ENCODE data around the gene MAPKAPK3.

MAPKAPK3 gene

GRCh38 chr3:50633230-50633790 lies 16.4 kb downstream of the MAPKAPK3 start:
- TF ChIP-seq YY1 (IDR thresholded peaks at IDR 0.05; ENCODE audit: low read depth) (no peak), TAF1 (IDR thresholded peaks at IDR 0.05; ENCODE audit: low read depth) (no peak), EGR1 (IDR thresholded peaks at IDR 0.05) (no peak), NFIC (IDR thresholded peaks at IDR 0.05) (no peak)

GRCh38 chr3:50635066-50635465 lies 18.1 kb downstream of the MAPKAPK3 start:
- TF ChIP-seq CEBPB (IDR thresholded peaks at IDR 0.05): no peak
- no peak for TF ChIP-seq REST (IDR thresholded peaks at IDR 0.05; ENCODE audit: low read depth)
- TF ChIP-seq NFIC (IDR thresholded peaks at IDR 0.05): no peak
- TF ChIP-seq RAD21 (IDR thresholded peaks at IDR 0.05; ENCODE audit: low read depth): no peak

GRCh38 chr3:50637011-50637410 lies 20.1 kb downstream of the MAPKAPK3 start:
- TF ChIP-seq TCF12 (IDR thresholded peaks at IDR 0.05; ENCODE audit: low read depth) (no peak), NFIC (IDR thresholded peaks at IDR 0.05) (no peak), TAF1 (IDR thresholded peaks at IDR 0.05; ENCODE audit: low read depth) (no peak)

DNA sequence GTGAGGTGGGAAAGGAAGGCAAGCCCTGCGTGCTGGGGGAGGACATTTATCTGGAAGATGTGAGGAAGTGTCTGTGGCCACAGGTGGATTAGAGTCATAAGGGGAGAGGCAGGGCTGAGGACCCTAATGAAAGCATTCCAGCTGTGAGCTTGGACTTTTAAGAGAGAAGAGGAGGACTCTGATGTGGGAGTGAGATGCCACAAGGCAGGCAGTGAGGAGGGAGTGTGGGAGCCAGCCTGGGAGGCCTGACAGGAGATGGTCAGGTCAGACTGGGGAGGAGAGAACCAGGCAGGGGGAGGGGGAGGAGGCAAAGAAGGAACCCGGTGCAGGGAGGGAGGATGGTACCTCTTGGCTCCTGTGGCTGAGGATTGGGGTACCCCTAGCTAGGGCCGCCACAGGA lies 21.0 kb downstream of the MAPKAPK3 start:
- TF ChIP-seq TAF1 (IDR thresholded peaks at IDR 0.05; ENCODE audit: low read depth): no peak
- TF ChIP-seq CEBPB (IDR thresholded peaks at IDR 0.05): no peak
- TF ChIP-seq FOXM1 (IDR thresholded peaks at IDR 0.05; ENCODE audit: borderline replicate concordance, low read depth): no peak
- no peak for TF ChIP-seq REST (IDR thresholded peaks at IDR 0.05; ENCODE audit: low read depth)
- TF ChIP-seq, protein P1, sequence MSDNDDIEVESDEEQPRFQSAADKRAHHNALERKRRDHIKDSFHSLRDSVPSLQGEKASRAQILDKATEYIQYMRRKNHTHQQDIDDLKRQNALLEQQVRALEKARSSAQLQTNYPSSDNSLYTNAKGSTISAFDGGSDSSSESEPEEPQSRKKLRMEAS (IDR thresholded peaks at IDR 0.05): no peak
- TF ChIP-seq EGR1 (IDR thresholded peaks at IDR 0.05): no peak
- no peak for TF ChIP-seq ZBTB7A (IDR thresholded peaks at IDR 0.05; ENCODE audit: low read depth)
- no peak for TF ChIP-seq CREB1 (IDR thresholded peaks at IDR 0.05; ENCODE audit: low read depth)
- no peak for TF ChIP-seq EP300 (IDR thresholded peaks at IDR 0.05; ENCODE audit: borderline replicate concordance)
- TF ChIP-seq, protein P2, sequence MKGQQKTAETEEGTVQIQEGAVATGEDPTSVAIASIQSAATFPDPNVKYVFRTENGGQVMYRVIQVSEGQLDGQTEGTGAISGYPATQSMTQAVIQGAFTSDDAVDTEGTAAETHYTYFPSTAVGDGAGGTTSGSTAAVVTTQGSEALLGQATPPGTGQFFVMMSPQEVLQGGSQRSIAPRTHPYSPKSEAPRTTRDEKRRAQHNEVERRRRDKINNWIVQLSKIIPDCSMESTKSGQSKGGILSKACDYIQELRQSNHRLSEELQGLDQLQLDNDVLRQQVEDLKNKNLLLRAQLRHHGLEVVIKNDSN (IDR thresholded peaks at IDR 0.05): no peak

DNA sequence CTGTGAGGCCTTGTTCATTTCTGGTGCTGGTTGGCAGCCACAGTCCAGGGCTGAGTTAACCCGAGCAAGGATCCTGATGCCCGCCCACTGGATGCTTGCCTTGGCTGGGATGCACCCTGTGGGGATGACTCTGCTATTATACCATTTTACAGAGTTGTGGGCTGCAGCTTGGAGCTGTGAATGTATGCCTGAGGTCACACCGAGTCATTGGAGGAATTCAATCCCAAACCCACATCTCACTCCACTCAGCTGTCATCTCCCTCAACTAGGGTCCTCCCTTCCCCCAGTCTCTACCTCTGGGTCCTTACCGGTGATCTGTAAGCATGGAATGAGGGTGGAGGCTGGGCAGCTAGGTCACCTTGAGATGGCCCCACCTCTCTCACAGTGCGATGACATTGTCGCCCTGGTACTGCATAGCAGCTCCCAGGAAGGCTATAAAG lies 22.1 kb downstream of the MAPKAPK3 start:
- TF ChIP-seq EGR1 (IDR thresholded peaks at IDR 0.05) (no peak), FOXM1 (IDR thresholded peaks at IDR 0.05; ENCODE audit: borderline replicate concordance, low read depth) (no peak), YY1 (IDR thresholded peaks at IDR 0.05; ENCODE audit: low read depth) (no peak), TEAD4 (IDR thresholded peaks at IDR 0.05) (no peak), RAD21 (IDR thresholded peaks at IDR 0.05; ENCODE audit: low read depth) (no peak), EP300 (IDR thresholded peaks at IDR 0.05; ENCODE audit: borderline replicate concordance) (no peak), ZBTB7A (IDR thresholded peaks at IDR 0.05; ENCODE audit: low read depth) (no peak), CEBPB (IDR thresholded peaks at IDR 0.05) (no peak), TCF12 (IDR thresholded peaks at IDR 0.05; ENCODE audit: low read depth) (no peak), TAF1 (IDR thresholded peaks at IDR 0.05; ENCODE audit: low read depth) (no peak), REST (IDR thresholded peaks at IDR 0.05; ENCODE audit: low read depth) (no peak)
- TF ChIP-seq, protein P2 (IDR thresholded peaks at IDR 0.05): no peak
- TF ChIP-seq, protein P1 (IDR thresholded peaks at IDR 0.05): no peak
